ENCODE results near the gene GIGYF2. TPM values are rescaled to one million over a fixed set of nuclear protein-coding genes. Genes with fewer than 3 reads are reported as not detected.
"Not testable (repeated sequence)": the region's sequence is repeated elsewhere in the genome, so short reads cannot be mapped to it uniquely, and the experiment has no call there.

GIGYF2 gene
- total and polyA plus RNA-seq, 5 experiments from 2014 or later, result 18.1 to 86.5 (median 31.1) TPM

DNA sequence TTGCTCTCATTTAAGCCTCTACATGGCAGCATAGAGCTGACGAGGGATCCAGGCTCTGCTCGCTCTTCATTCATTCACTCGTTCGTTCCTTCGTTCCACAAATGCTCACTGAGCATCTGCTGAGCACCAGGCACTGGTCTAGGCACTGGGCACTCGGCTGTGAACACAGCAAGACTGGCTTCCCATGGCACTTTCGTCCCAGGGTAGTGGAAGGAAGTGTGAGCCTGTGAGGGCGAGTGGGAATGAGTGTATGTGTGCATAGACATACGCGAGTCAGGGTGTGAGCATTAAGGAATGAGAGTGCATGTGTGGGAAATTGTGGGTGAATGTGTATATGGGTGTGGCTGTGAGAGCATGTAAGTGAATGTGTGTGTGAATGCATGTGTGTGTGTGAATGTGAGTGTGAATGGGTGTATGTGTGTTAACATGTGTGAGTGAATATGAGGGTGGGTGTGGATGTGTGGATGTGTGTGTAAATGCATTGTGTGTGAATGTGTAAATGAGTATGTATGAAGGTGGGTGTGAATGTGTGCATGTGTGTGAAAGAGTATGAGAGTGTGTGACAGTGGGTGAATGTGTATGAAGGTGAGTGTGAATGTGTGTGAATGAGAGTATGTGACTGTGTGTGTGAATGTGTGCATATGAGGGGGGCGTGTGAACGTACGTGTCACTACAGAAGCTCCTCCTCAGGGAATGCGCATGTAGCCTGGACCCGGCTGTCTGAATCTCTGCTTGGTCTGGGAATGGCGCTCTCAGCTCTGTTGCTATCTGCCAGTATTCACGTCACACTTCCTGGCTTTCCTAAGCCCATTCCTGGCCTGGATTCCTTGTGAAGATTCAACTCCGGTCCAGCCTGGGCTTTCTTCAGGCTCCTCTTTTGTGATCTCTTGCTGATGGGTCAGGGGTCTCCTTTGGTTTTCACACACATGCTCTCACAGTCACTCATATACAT is 201.7 kb downstream of the GIGYF2 start:
- peaks cover 0 to 6% (median 0%) of the 10 kb centered on the region in 5 donors for H3K27me3 Mint-ChIP-seq
- no peak for ATAC-seq
- DNase-seq, result no peak
- no peak overlapping the region for H3K27ac Mint-ChIP-seq
- H3K4me3 Mint-ChIP-seq, result no peak overlapping the region
- H3K4me1 Mint-ChIP-seq, result no peaks in the 10 kb centered on the region
- POLR2A ChIA-PET, result interaction anchor here (0.6 kb wide), 1 partner anchor 399 kb away, joined by 8 read pairs; no protein-coding TSS in a partner anchor
- no peaks in the 10 kb centered on the region for H3K36me3 Mint-ChIP-seq
- no peaks in the 10 kb centered on the region for H3K9me3 Mint-ChIP-seq

- Mint-ChIP-seq H3K27me3 (peaks cover 0 to 3% (median 0%) of the 10 kb centered on the region in 5 donors), H3K4me1 (no peaks in the 10 kb centered on the region), H3K9me3 (no peaks in the 10 kb centered on the region), H3K27ac (no peak overlapping the region), H3K4me3 (no peak overlapping the region), H3K36me3 (no peaks in the 10 kb centered on the region)
- no peak for DNase-seq
- POLR2A ChIA-PET, result no interaction called here
- ATAC-seq, result no peak
Observed at GRCh38 chr2:232900811-232901735, 203.9 kb downstream of the GIGYF2 start.

- Mint-ChIP-seq H3K4me3 (no peak overlapping the region), H3K4me1 (no peaks in the 10 kb centered on the region), H3K27me3 (peaks cover 0 to 3% (median 0%) of the 10 kb centered on the region in 5 donors), H3K36me3 (no peaks in the 10 kb centered on the region), H3K9me3 (no peaks in the 10 kb centered on the region), H3K27ac (no peak overlapping the region)
- POLR2A ChIA-PET, result no interaction called here
- DNase-seq (no peak), ATAC-seq (no peak)
Observed at GRCh38 chr2:232901736-232902578, 204.8 kb downstream of the GIGYF2 start.

GRCh38 chr2:232903989-232904388 is 206.9 kb downstream of the GIGYF2 start:
- no peak for DNase-seq
- Mint-ChIP-seq H3K4me1 (no peaks in the 10 kb centered on the region), H3K27me3 (peaks cover 0 to 3% (median 1%) of the 10 kb centered on the region in 5 donors), H3K4me3 (no peak overlapping the region), H3K27ac (no peak overlapping the region), H3K36me3 (no peaks in the 10 kb centered on the region), H3K9me3 (no peaks in the 10 kb centered on the region)
- no peak for ATAC-seq
- POLR2A ChIA-PET, result no interaction called here

DNA sequence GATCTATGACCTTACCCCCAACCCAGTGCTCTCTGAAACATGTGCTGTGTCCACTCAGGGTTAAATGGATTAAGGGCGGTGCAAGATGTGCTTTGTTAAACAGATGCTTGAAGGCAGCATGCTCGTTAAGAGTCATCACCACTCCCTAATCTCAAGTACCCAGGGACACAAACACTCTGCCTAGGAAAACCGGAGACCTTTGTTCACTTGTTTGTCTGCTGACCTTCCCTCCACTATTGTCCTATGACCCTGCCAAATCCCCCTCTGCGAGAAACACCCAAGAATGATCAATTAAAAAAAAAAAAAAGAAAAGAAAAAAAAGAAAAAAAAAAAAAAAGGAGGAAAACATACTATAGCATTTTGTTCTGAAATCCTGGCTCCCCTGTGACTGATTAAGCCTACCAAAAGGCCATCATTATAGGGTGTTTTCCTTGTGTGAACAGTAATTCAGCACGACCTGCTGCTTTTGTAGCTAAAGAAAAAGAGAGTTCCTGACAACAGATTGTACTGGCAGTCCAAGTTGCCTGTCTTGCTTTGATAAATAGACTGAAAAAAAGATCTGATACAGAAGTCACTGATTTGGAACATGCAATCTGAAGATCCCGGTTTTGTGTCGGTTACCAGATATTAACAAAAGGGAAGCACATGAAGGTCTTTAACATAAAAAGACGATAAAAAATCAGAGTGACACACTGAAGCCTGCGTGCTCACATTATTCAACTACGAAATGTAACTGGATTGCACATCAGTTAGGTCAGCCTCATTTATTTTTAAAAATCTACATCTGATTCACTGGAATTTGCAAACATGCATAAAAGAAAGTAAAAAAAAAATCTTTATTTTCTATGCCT is 210.0 kb downstream of the GIGYF2 start:
- ATAC-seq, H3K4me1 Mint-ChIP-seq, H3K4me3 Mint-ChIP-seq, DNase-seq, POLR2A ChIA-PET, H3K27ac Mint-ChIP-seq: not testable (repeated sequence)
- Mint-ChIP-seq H3K36me3 (peaks cover 0 to 15% (median 10%) of the 10 kb centered on the region in 3 donors), H3K27me3 (peaks cover 6 to 17% (median 11%) of the 10 kb centered on the region in 5 donors), H3K9me3 (peaks cover 8 to 18% (median 14%) of the 10 kb centered on the region in 9 donors)

GRCh38 chr2:232907718-232908085 is 210.6 kb downstream of the GIGYF2 start:
- POLR2A ChIA-PET, ATAC-seq, H3K4me3 Mint-ChIP-seq, DNase-seq, H3K27ac Mint-ChIP-seq, H3K4me1 Mint-ChIP-seq: not testable (repeated sequence)
- Mint-ChIP-seq H3K27me3 (peaks cover 6 to 22% (median 9%) of the 10 kb centered on the region in 5 donors), H3K9me3 (peaks cover 10 to 24% (median 20%) of the 10 kb centered on the region in 9 donors), H3K36me3 (peaks cover 0 to 21% (median 10%) of the 10 kb centered on the region in 3 donors)

- POLR2A ChIA-PET, result no interaction called here
- no peak for DNase-seq
- Mint-ChIP-seq H3K27ac (no peak overlapping the region), H3K9me3 (peaks cover 10 to 30% (median 20%) of the 10 kb centered on the region in 9 donors), H3K4me1 (no peaks in the 10 kb centered on the region), H3K27me3 (peaks cover 6 to 32% (median 10%) of the 10 kb centered on the region in 5 donors), H3K4me3 (no peak overlapping the region), H3K36me3 (peaks cover 0 to 28% (median 10%) of the 10 kb centered on the region in 3 donors)
- no peak for ATAC-seq
Observed at GRCh38 chr2:232908695-232909094, 211.6 kb downstream of the GIGYF2 start.

Other genes with a start within 250 kb of the GIGYF2 start
- not detected for gene ALPI, start 241.2 kb upstream of the GIGYF2 start, total RNA-seq
- gene ALPI, start 241.2 kb upstream of the GIGYF2 start, polyA plus RNA-seq, result not detected
- gene ECEL1, start 209.5 kb upstream of the GIGYF2 start, total RNA-seq, result not detected
- not detected for gene ECEL1, start 209.5 kb upstream of the GIGYF2 start, polyA plus RNA-seq
- gene PRSS56, start 176.9 kb upstream of the GIGYF2 start, total RNA-seq, result not detected
- gene PRSS56, start 176.9 kb upstream of the GIGYF2 start, polyA plus RNA-seq, result not detected
- gene CHRND, start 171.2 kb upstream of the GIGYF2 start, total RNA-seq, result not detected
- gene CHRND, start 171.2 kb upstream of the GIGYF2 start, polyA plus RNA-seq, result not detected
- gene CHRNG, start 157.6 kb upstream of the GIGYF2 start, total RNA-seq, result not detected
- gene CHRNG, start 157.6 kb upstream of the GIGYF2 start, polyA plus RNA-seq, result under 1 TPM in 1 of 3 donors, not detected in 2; 0.59 TPM
- gene TIGD1, start 146.8 kb upstream of the GIGYF2 start, total RNA-seq, result 10 to 100 TPM; 28.2 to 29.5 TPM
- gene TIGD1, start 146.8 kb upstream of the GIGYF2 start, polyA plus RNA-seq, result 10 to 100 TPM; 10.0 to 18.6 (median 14.2) TPM
- gene EIF4E2, start 146.6 kb upstream of the GIGYF2 start, total RNA-seq, result 10 to 100 TPM; 61.5 to 64.0 TPM
- gene EIF4E2, start 146.6 kb upstream of the GIGYF2 start, polyA plus RNA-seq, result 10 to 100 TPM; 41.5 to 49.3 (median 43.6) TPM
- gene EFHD1, start 63.7 kb upstream of the GIGYF2 start, total RNA-seq, result 1 to 10 TPM; 4.3 to 5.1 TPM
- gene EFHD1, start 63.7 kb upstream of the GIGYF2 start, polyA plus RNA-seq, result 1 to 10 TPM; 2.5 to 6.9 (median 2.9) TPM
- not detected for gene KCNJ13, start 79.2 kb downstream of the GIGYF2 start, total RNA-seq
- gene KCNJ13, start 79.2 kb downstream of the GIGYF2 start, polyA plus RNA-seq, result under 1 TPM in 2 of 3 donors, not detected in 1; 0.08 to 0.33 TPM
- gene SNORC, start 172.9 kb downstream of the GIGYF2 start, total RNA-seq, result 1 to 10 TPM; 4.0 to 4.7 TPM
- gene SNORC, start 172.9 kb downstream of the GIGYF2 start, polyA plus RNA-seq, result not detected